HEK293 (cell line): ENCODE results near the gene DPYSL4.

Experiments used
- KLF16 ChIP-seq: fragments of 450-650 bp; formaldehyde crosslinking; IDR thresholded peaks from 2 replicates; pipeline ENCODE4 v1.5.1; 2017; ENCODE audit warnings: missing biosample characterization, missing genetic modification characterization
- REST ChIP-seq: fragments of 450-650 bp; formaldehyde crosslinking; IDR thresholded peaks from 2 replicates; pipeline ENCODE4 v1.5.1; 2016; ENCODE audit warnings: missing biosample characterization, missing genetic modification characterization
- ZNF248 ChIP-seq: fragments of 450-650 bp; formaldehyde crosslinking; IDR thresholded peaks from 2 replicates; pipeline ENCODE4 v1.5.1; 2017; ENCODE audit warnings: missing biosample characterization, missing genetic modification characterization
- ZNF274 ChIP-seq, 2 experiments: fragments of 200-500 bp in 1 of 2; fragments of 450-650 bp in 1 of 2; sonication (Bioruptor generic) in 1 of 2; formaldehyde crosslinking in 1 of 2; IDR thresholded peaks; 2 replicates each; pipeline versions ENCODE4 v1.5.1 to v1.6.1; 2014 to 2016; ENCODE audit warnings: borderline replicate concordance in 1 of 2, inconsistent platforms in 1 of 2, low read length in 1 of 2, missing biosample characterization in 1 of 2, missing genetic modification characterization in 1 of 2
- ZNF426 ChIP-seq: fragments of 450-650 bp; formaldehyde crosslinking; IDR thresholded peaks from 2 replicates; pipeline ENCODE4 v1.5.1; 2017; ENCODE audit warnings: missing biosample characterization, missing genetic modification characterization, mild to moderate bottlenecking, inconsistent platforms, moderate library complexity
- ZNF830 ChIP-seq: fragments of 450-650 bp; IDR thresholded peaks from 2 replicates; pipeline ENCODE4 v1.5.0; 2018; ENCODE audit warnings: missing biosample characterization, missing genetic modification characterization, low read depth, mild to moderate bottlenecking, moderate library complexity
- TF ChIP-seq, protein P1 (sequence below): fragments of 450-650 bp; formaldehyde crosslinking; IDR thresholded peaks from 2 replicates; pipeline ENCODE4 v1.5.1; 2016; ENCODE audit warnings: missing biosample characterization, missing genetic modification characterization

DNA sequence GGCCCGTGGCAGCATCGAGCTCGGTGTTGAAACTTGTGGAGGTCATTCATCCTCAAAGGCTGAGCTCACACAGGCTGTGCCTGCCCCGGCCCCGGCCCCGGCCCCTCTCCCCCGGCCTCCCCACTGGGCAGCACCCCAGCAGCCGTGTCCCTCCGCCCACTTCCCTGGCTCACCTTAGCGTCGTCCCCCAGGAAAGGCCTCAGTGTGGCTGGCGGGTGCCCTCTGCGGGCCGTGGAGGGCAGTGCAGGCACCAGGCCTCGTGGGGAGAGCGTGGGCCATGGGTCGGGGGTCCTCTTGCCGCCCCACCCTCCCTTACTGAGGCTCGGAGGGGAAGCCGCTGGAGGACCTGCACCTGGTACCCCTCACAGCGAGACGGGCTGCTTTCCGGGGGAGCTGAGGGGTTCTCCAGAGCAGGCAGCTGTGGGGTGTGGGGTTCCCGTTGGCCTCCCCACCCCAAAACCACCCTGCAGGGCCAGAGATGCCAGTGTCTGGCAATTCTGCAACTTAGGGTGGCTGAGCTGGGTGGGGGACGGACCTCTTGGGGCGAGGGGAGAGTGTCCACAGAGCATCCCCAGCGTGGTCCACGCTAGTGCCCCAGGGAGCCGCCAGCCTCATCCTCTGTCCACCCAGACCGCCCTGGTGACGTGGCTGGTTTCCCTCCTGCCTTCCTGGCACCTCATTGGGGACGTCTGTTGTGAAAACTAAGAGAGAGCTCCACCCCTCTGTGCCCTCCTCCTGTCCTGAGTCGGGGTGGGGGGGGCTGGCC, 44.2 kb upstream of the DPYSL4 start:
- TF ChIP-seq, protein P1, sequence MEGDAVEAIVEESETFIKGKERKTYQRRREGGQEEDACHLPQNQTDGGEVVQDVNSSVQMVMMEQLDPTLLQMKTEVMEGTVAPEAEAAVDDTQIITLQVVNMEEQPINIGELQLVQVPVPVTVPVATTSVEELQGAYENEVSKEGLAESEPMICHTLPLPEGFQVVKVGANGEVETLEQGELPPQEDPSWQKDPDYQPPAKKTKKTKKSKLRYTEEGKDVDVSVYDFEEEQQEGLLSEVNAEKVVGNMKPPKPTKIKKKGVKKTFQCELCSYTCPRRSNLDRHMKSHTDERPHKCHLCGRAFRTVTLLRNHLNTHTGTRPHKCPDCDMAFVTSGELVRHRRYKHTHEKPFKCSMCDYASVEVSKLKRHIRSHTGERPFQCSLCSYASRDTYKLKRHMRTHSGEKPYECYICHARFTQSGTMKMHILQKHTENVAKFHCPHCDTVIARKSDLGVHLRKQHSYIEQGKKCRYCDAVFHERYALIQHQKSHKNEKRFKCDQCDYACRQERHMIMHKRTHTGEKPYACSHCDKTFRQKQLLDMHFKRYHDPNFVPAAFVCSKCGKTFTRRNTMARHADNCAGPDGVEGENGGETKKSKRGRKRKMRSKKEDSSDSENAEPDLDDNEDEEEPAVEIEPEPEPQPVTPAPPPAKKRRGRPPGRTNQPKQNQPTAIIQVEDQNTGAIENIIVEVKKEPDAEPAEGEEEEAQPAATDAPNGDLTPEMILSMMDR: peak; percentile 74
- no peak for TF ChIP-seq REST (tag by site-specific recombination)
- TF ChIP-seq ZNF830 (tag by site-specific recombination): no peak
- TF ChIP-seq KLF16 (tag by site-specific recombination): no peak
- no peak for TF ChIP-seq ZNF248 (tag by site-specific recombination)
- TF ChIP-seq ZNF274 (IDR thresholded peaks at IDR 0.05; ENCODE audit: low read length): no peak
- TF ChIP-seq ZNF274 (tag by site-specific recombination; IDR thresholded peaks at IDR 0.05; ENCODE audit: borderline replicate concordance): no peak
- TF ChIP-seq ZNF426: no peak
